HepG2 (cell line): ENCODE results near the gene ZBTB46. TPM values are rescaled to one million over a fixed set of nuclear protein-coding genes. Genes with fewer than 3 reads are reported as not detected.

Source experiments
- ARNTL ChIP-seq: sonication (generic); formaldehyde crosslinking; IDR thresholded peaks from 2 replicates; pipeline ENCODE4 v1.4.0; 2020; ENCODE audit warnings: mild to moderate bottlenecking, missing genetic modification reagents
- BCL6 ChIP-seq: IDR thresholded peaks from 2 replicates; pipeline ENCODE4 v1.6.1; 2016; ENCODE audit warnings: missing genetic modification reagents, missing compliant biosample characterization
- CBFB ChIP-seq: sonication (generic); formaldehyde crosslinking; IDR thresholded peaks from 2 replicates; pipeline ENCODE4 v1.4.0; 2020; ENCODE audit warnings: missing genetic modification reagents
- EZH2 ChIP-seq: conservative IDR thresholded peaks from 2 replicates; pipeline ENCODE4 v1.6.1; 2012; ENCODE audit warnings: mild to moderate bottlenecking, low read depth, low read length, moderate library complexity
- GMEB1 ChIP-seq: sonication (generic); formaldehyde crosslinking; IDR thresholded peaks from 2 replicates; pipeline ENCODE4 v1.5.1; 2020; ENCODE audit warnings: missing genetic modification reagents, mild to moderate bottlenecking, borderline replicate concordance
- MIER2 ChIP-seq: IDR thresholded peaks from 2 replicates; pipeline ENCODE4 v1.6.1; 2016; ENCODE audit warnings: missing biosample characterization, missing genetic modification reagents
- RAD21 ChIP-seq: fragments of 450-650 bp; formaldehyde crosslinking; IDR thresholded peaks from 2 replicates; pipeline ENCODE4 v1.5.0; 2020; ENCODE audit warnings: mild to moderate bottlenecking
- REPIN1 ChIP-seq: sonication (generic); formaldehyde crosslinking; IDR thresholded peaks from 2 replicates; pipeline ENCODE4 v1.8.0; 2022; ENCODE audit warnings: missing genetic modification reagents, low read depth, mild to moderate bottlenecking, borderline replicate concordance
- RXRA ChIP-seq: sonication (generic); formaldehyde crosslinking; IDR thresholded peaks from 2 replicates; pipeline ENCODE4 v1.5.1; 2020; ENCODE audit warnings: missing genetic modification reagents
- SALL1 ChIP-seq: sonication (generic); formaldehyde crosslinking; IDR thresholded peaks from 2 replicates; pipeline ENCODE4 v1.8.0; 2022; ENCODE audit warnings: mild to moderate bottlenecking, missing genetic modification reagents
- THYN1 ChIP-seq: sonication (generic); formaldehyde crosslinking; IDR thresholded peaks from 2 replicates; pipeline ENCODE4 v1.8.1; 2023; ENCODE audit warnings: low read depth, mild to moderate bottlenecking, moderate library complexity, missing genetic modification reagents, borderline replicate concordance
- WIZ ChIP-seq: sonication (generic); formaldehyde crosslinking; IDR thresholded peaks from 2 replicates; pipeline ENCODE4 v1.5.1; 2020; ENCODE audit warnings: mild to moderate bottlenecking, missing genetic modification reagents
- ZBTB39 ChIP-seq: sonication (generic); formaldehyde crosslinking; IDR thresholded peaks from 2 replicates; pipeline ENCODE4 v1.5.0; 2020; ENCODE audit warnings: missing genetic modification reagents
- ZMYM3 ChIP-seq: sonication (generic); formaldehyde crosslinking; IDR thresholded peaks from 2 replicates; pipeline ENCODE4 v1.5.1; 2020; ENCODE audit warnings: mild to moderate bottlenecking, missing genetic modification reagents
- ZNF234 ChIP-seq: sonication (generic); formaldehyde crosslinking; conservative IDR thresholded peaks from 2 replicates; pipeline ENCODE4 v1.5.1; 2020; ENCODE audit warnings: mild to moderate bottlenecking, missing genetic modification reagents
- ZNF44 ChIP-seq: sonication (generic); formaldehyde crosslinking; IDR thresholded peaks from 2 replicates; pipeline ENCODE4 v1.5.1; 2020; ENCODE audit warnings: mild to moderate bottlenecking, missing genetic modification reagents
- ZNF446 ChIP-seq: sonication (generic); formaldehyde crosslinking; IDR thresholded peaks from 2 replicates; pipeline ENCODE4 v1.5.0; 2020; ENCODE audit warnings: mild to moderate bottlenecking, missing genetic modification reagents
- ZNF605 ChIP-seq: sonication (generic); formaldehyde crosslinking; IDR thresholded peaks from 2 replicates; pipeline ENCODE4 v1.8.0; 2022; ENCODE audit warnings: mild to moderate bottlenecking, missing genetic modification reagents
- ZNF674 ChIP-seq: sonication (generic); formaldehyde crosslinking; IDR thresholded peaks from 2 replicates; pipeline ENCODE4 v1.5.0; 2020; ENCODE audit warnings: low read depth, mild to moderate bottlenecking, missing genetic modification reagents
- ZNF780A ChIP-seq: sonication (generic); formaldehyde crosslinking; IDR thresholded peaks from 2 replicates; pipeline ENCODE4 v1.8.0; 2022; ENCODE audit warnings: mild to moderate bottlenecking, missing genetic modification reagents, moderate library complexity
- ZNF839 ChIP-seq: sonication (generic); formaldehyde crosslinking; IDR thresholded peaks from 2 replicates; pipeline ENCODE4 v1.4.0; 2020; ENCODE audit warnings: missing genetic modification reagents, mild to moderate bottlenecking, borderline replicate concordance
- ZSCAN22 ChIP-seq: sonication (generic); formaldehyde crosslinking; IDR thresholded peaks from 2 replicates; pipeline ENCODE4 v1.4.0; 2020; ENCODE audit warnings: mild to moderate bottlenecking, missing genetic modification reagents
- polyA plus RNA-seq, 8 experiments: library from polyadenylated mRNA; depleted of rRNA in 3 of 8; stranded (reverse) in 7 of 8; unstranded in 1 of 8; fragments of >200 nt; fragmentation: Illumina TruSeq in 4 of 8; extraction: Trizol in 4 of 8; gene quantifications; 2 replicates each; pipeline versions ENCODE4 v1.2.1 to v1.2.3, GENCODE V29; 2011 to 2016; ENCODE audit warnings: low read depth in 4 of 8, missing spikeins in 1 of 8, mixed read lengths in 1 of 8; ENCODE audit not compliant: insufficient read depth in 1 of 8
- total RNA-seq, 5 experiments: library from RNA; depleted of rRNA; stranded (reverse); fragments of >200 nt; fragmentation: Illumina TruSeq; extraction: Trizol; gene quantifications; 2 replicates each; pipeline ENCODE4 v1.2.3, GENCODE V29; 2016; ENCODE audit warnings: low read depth in 1 of 5
- TF ChIP-seq, protein P1 (sequence below): sonication (generic); formaldehyde crosslinking; IDR thresholded peaks from 2 replicates; pipeline ENCODE4 v1.4.0; 2020; ENCODE audit warnings: missing genetic modification reagents, borderline replicate concordance
- TF ChIP-seq, protein P2 (sequence below): sonication (generic); formaldehyde crosslinking; IDR thresholded peaks from 2 replicates; pipeline ENCODE4 v1.8.1; 2023; ENCODE audit warnings: missing genetic modification reagents, mild to moderate bottlenecking, borderline replicate concordance

Gene ZBTB46
- total and polyA plus RNA-seq, 2 of the 13 experiments (the other 11 are each of a cell fraction or from before 2014, with no cell fraction given) = 1.6 to 13.5 TPM

GRCh38 chr20:63741676-63742380, 89.2 kb downstream of the ZBTB46 start (continued):
- TF ChIP-seq, protein P1, sequence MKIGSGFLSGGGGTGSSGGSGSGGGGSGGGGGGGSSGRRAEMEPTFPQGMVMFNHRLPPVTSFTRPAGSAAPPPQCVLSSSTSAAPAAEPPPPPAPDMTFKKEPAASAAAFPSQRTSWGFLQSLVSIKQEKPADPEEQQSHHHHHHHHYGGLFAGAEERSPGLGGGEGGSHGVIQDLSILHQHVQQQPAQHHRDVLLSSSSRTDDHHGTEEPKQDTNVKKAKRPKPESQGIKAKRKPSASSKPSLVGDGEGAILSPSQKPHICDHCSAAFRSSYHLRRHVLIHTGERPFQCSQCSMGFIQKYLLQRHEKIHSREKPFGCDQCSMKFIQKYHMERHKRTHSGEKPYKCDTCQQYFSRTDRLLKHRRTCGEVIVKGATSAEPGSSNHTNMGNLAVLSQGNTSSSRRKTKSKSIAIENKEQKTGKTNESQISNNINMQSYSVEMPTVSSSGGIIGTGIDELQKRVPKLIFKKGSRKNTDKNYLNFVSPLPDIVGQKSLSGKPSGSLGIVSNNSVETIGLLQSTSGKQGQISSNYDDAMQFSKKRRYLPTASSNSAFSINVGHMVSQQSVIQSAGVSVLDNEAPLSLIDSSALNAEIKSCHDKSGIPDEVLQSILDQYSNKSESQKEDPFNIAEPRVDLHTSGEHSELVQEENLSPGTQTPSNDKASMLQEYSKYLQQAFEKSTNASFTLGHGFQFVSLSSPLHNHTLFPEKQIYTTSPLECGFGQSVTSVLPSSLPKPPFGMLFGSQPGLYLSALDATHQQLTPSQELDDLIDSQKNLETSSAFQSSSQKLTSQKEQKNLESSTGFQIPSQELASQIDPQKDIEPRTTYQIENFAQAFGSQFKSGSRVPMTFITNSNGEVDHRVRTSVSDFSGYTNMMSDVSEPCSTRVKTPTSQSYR (CRISPR knock-in tag) = no peak
- TF ChIP-seq ZNF674 (no peak), REPIN1 (CRISPR knock-in tag) (no peak; the same call in 1 of the 2 replicates), ZNF234 (CRISPR knock-in tag) (no peak), ZMYM3 (CRISPR knock-in tag) (no peak), ZNF839 (CRISPR knock-in tag) (no peak), THYN1 (CRISPR knock-in tag) (no peak), ZNF605 (no peak), ZBTB39 (CRISPR knock-in tag) (peak; percentile 10; the same call in 1 of the 2 replicates), GMEB1 (no peak), BCL6 (no peak), ZNF780A (CRISPR knock-in tag) (no peak), WIZ (CRISPR knock-in tag) (no peak), ZNF446 (CRISPR knock-in tag) (no peak), ZNF44 (no peak), RXRA (CRISPR knock-in tag) (no peak; the same call in 1 of the 2 replicates), CBFB (CRISPR knock-in tag) (no peak), SALL1 (CRISPR knock-in tag) (0 out of 2 replicates have a peak, but pooled peaks have one; percentile 14), ZSCAN22 (CRISPR knock-in tag) (no peak), ARNTL (no peak), MIER2 (CRISPR knock-in tag) (no peak), RAD21 (0 out of 2 replicates have a peak, but pooled peaks have one; percentile 2), EZH2 (no peak)
- TF ChIP-seq, protein P2, sequence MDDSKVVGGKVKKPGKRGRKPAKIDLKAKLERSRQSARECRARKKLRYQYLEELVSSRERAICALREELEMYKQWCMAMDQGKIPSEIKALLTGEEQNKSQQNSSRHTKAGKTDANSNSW = no peak
